Testis (tissue), 3 donors: ENCODE data around the gene IGF1R. TPM values are rescaled to one million over a fixed set of nuclear protein-coding genes. Genes with fewer than 3 reads are reported as not detected.

ENCODE experiments used
- DNase-seq: peaks from one replicate; pipeline ENCODE4 v3.0.0-alpha.2; 2019
- H3K27ac ChIP-seq, 2 donors: fragments of 200-600 bp; sonication (generic); one replicate each; pipeline ENCODE4 v1.5.1; 2019
- H3K27me3 ChIP-seq: fragments of 200-600 bp; sonication (generic); one replicate; pipeline ENCODE4 v1.5.1; 2019
- H3K36me3 ChIP-seq: fragments of 200-600 bp; sonication (generic); one replicate; pipeline ENCODE4 v1.5.1; 2017; ENCODE audit warnings: low read depth; ENCODE audit errors: missing control alignments
- H3K4me1 ChIP-seq: fragments of 200-600 bp; sonication (generic); one replicate; pipeline ENCODE4 v1.5.1; 2019
- H3K4me3 ChIP-seq, 2 donors: fragments of 200-600 bp; sonication (generic); one replicate each; pipeline ENCODE4 v1.5.1; 2017 to 2019
- H3K9me3 ChIP-seq: fragments of 200-600 bp; sonication (generic); one replicate; pipeline ENCODE4 v1.5.1; 2017
- CTCF ChIP-seq, 3 experiments: fragments of 450-650 bp in 2 of 3; fragments of 200-600 bp in 1 of 3; sonication (generic) in 1 of 3; IDR thresholded peaks; one replicate each; pipeline ENCODE4 v1.5.1; 2016 to 2019; ENCODE audit warnings: antibody characterized with exemption in 3 of 3, mild to moderate bottlenecking in 2 of 3, moderate library complexity in 1 of 3
- POLR2A ChIP-seq: fragments of 450-650 bp; IDR thresholded peaks from one replicate; pipeline ENCODE4 v1.6.1; 2017; ENCODE audit warnings: antibody characterized with exemption, mild to moderate bottlenecking, moderate library complexity
- WGBS, 2 donors: methylation state at CpG; one replicate each; pipeline ENCODE4 v1.1.5; 2018; 5-methylcytosine and 5-hydroxymethylcytosine counted together
- intact Hi-C: fragments of 100-400 bp; cut with DNase I; formaldehyde crosslinking; loops from one replicate; pipeline ENCODE4 v1.15.1; 2023; ENCODE audit warnings: low total_unique reads
- polyA plus RNA-seq: library from polyadenylated mRNA; stranded (reverse); fragments of 350-450 nt; fragmentation: Illumina TruSeq; extraction: RNeasy Lipid Tissue Mini Kit (QIAGEN cat#74804); gene quantifications from one replicate; pipeline ENCODE4 v1.2.3, GENCODE V29; 2014; ENCODE audit warnings: low read depth, low replicate concordance; ENCODE audit not compliant: insufficient read depth
- total RNA-seq, 2 donors: library from RNA; depleted of rRNA; stranded (reverse); fragments of >200 nt; gene quantifications; one replicate each; pipeline ENCODE4 v1.2.3, GENCODE V29; 2016

The IGF1R gene
- total and polyA plus RNA-seq, 3 donors from 2014 or later: 25.8 to 172 (median 157) TPM

GRCh38 chr15:98872774-98873173, 224.4 kb downstream of the IGF1R start:
- intact Hi-C loops: no loop called here
- 85 to 91% methylated on average over 3 of the region's 3 CpGs for WGBS, 2 donors
- no peak overlapping the region for H3K4me3 ChIP-seq
- H3K36me3 ChIP-seq: no peaks in the 10 kb centered on the region
- no peak overlapping the region for H3K27ac ChIP-seq
- no peaks in the 10 kb centered on the region for H3K27me3 ChIP-seq
- no peaks in the 10 kb centered on the region for H3K9me3 ChIP-seq
- TF ChIP-seq CTCF (IDR thresholded peaks at IDR 0.05) (no peak), POLR2A (no peak)
- H3K4me1 ChIP-seq: peaks cover 39% of the 10 kb centered on the region
- DNase-seq: no peak

- Histone ChIP-seq H3K4me1 (peaks cover 44% of the 10 kb centered on the region), H3K27ac (no peak overlapping the region), H3K27me3 (no peaks in the 10 kb centered on the region), H3K36me3 (no peaks in the 10 kb centered on the region), H3K4me3 (no peak overlapping the region), H3K9me3 (no peaks in the 10 kb centered on the region)
- TF ChIP-seq POLR2A (no peak), CTCF (IDR thresholded peaks at IDR 0.05) (no peak)
- WGBS, 2 donors: 72 to 73% methylated on average over 12 of the region's 12 CpGs
- no peak for DNase-seq
- intact Hi-C loops: no loop called here
Measured at GRCh38 chr15:98873441-98874218, 225.3 kb downstream of the IGF1R start.

GRCh38 chr15:98874370-98874769, 226.0 kb downstream of the IGF1R start:
- Histone ChIP-seq H3K36me3 (no peaks in the 10 kb centered on the region), H3K27me3 (no peaks in the 10 kb centered on the region), H3K9me3 (no peaks in the 10 kb centered on the region), H3K27ac (peak overlapping the region in 1 of 2 donors; percentile 17), H3K4me3 (no peak overlapping the region), H3K4me1 (peaks cover 43% of the 10 kb centered on the region)
- DNase-seq: no peak
- intact Hi-C loops: no loop called here
- 72 to 79% methylated on average over 7 of the region's 7 CpGs for WGBS, 2 donors
- no peak for TF ChIP-seq POLR2A

GRCh38 chr15:98874773-98875172, 226.4 kb downstream of the IGF1R start:
- Histone ChIP-seq H3K36me3 (no peaks in the 10 kb centered on the region), H3K9me3 (no peaks in the 10 kb centered on the region), H3K27ac (peak overlapping the region in 1 of 2 donors; percentile 67), H3K27me3 (no peaks in the 10 kb centered on the region), H3K4me1 (peaks cover 43% of the 10 kb centered on the region), H3K4me3 (no peak overlapping the region)
- TF ChIP-seq POLR2A (no peak), CTCF (IDR thresholded peaks at IDR 0.05) (no peak)
- intact Hi-C loops: no loop called here
- WGBS, 2 donors: 36 to 51% methylated on average over 8 of the region's 8 CpGs
- peak; percentile 48 for DNase-seq

GRCh38 chr15:98875309-98875708, 227.0 kb downstream of the IGF1R start:
- intact Hi-C loops: no loop called here
- peak overlapping the region; percentile 39 to 67 for H3K27ac ChIP-seq
- no peak overlapping the region for H3K4me3 ChIP-seq
- no peaks in the 10 kb centered on the region for H3K27me3 ChIP-seq
- TF ChIP-seq POLR2A: no peak
- no peak for TF ChIP-seq CTCF (IDR thresholded peaks at IDR 0.05)
- H3K9me3 ChIP-seq: no peaks in the 10 kb centered on the region
- 39 to 52% methylated on average over 3 of the region's 3 CpGs for WGBS, 2 donors
- DNase-seq: no peak
- H3K4me1 ChIP-seq: peaks cover 43% of the 10 kb centered on the region
- H3K36me3 ChIP-seq: no peaks in the 10 kb centered on the region
